K562 (cell line): ENCODE measurements around the gene CTSH. TPM values are rescaled to one million over a fixed set of nuclear protein-coding genes. Genes with fewer than 3 reads are reported as not detected.
A peak's percentile ranks its signal among the peaks of the same experiment; 100 is the strongest.

Source experiments
- ATAC-seq: fragments of 200-7000 bp; cut with Tn5 transposase; 3 replicates; pipeline ENCODE4 v1.9.1; 2020; ENCODE audit warnings: moderate library complexity
- BruUV-seq: library from RNA; stranded (reverse); fragments of 400-500 nt; replicated peaks from 2 replicates; lab custom pipeline; 2021; lab: Mats Ljungman, UMichigan
- CTCF ChIA-PET: fragments of 300-600 bp; formaldehyde crosslinking; extraction: SDS; loops from one replicate; lab custom pipeline; 2021; ENCODE audit warnings: low intra/inter-chr PET ratio; lab: Yijun Ruan, JAX
- POLR2A ChIA-PET: fragments of 300-600, 350-650 bp; sonication (Branson Sonifier 250); formaldehyde crosslinking; extraction: SDS; loops from one replicate; lab custom pipeline; 2021; ENCODE audit warnings: antibody characterized with exemption, inconsistent platforms; lab: Yijun Ruan, JAX
- DNase-seq, 4 experiments: peaks; one replicate each; pipeline versions ENCODE4 v3.0.0 to v3.0.0-alpha.2; 2011 to 2018; ENCODE audit warnings: low spot score in 3 of 4, mixed read lengths in 3 of 4; ENCODE audit errors: extremely low read depth in 1 of 4
- FAIRE-seq: peaks from 2 replicates; lab custom pipeline; 2011; peaks lifted over from hg19 to GRCh38; lab: Jason Lieb, UNC
- H2AFZ ChIP-seq: 2 replicates; pipeline ENCODE4 v1.6.0; 2011; ENCODE audit warnings: low read depth, low read length, control low read depth, inconsistent platforms
- H3K27ac ChIP-seq: fragments of 200-600 bp; 3 replicates; pipeline ENCODE4 v1.8.0; 2011; ENCODE audit warnings: low read depth, mild to moderate bottlenecking, control low read depth, inconsistent platforms, low read length, moderate library complexity, mixed read lengths; ENCODE audit errors: extremely low read depth
- H3K27me3 ChIP-seq, 2 experiments: fragments of 300-600 bp in 1 of 2; 2 replicates in 1 of 2; 3 replicates in 1 of 2; pipeline versions ENCODE4 v1.6.0 to v1.8.0; 2011; ENCODE audit warnings: inconsistent platforms in 2 of 2, low read length in 2 of 2, mild to moderate bottlenecking in 1 of 2, mixed read lengths in 1 of 2, moderate library complexity in 1 of 2; ENCODE audit not compliant: control insufficient read depth in 2 of 2, insufficient read depth in 2 of 2
- H3K36me3 ChIP-seq: fragments of 300-600 bp; 3 replicates; pipeline ENCODE4 v1.8.0; 2011; ENCODE audit warnings: mild to moderate bottlenecking, low read length, inconsistent platforms; ENCODE audit not compliant: control insufficient read depth, insufficient read depth
- H3K4me1 ChIP-seq, 2 experiments: fragments of 200-600 bp in 1 of 2; replicated peaks in 1 of 2; 2 replicates in 1 of 2; 3 replicates in 1 of 2; pipeline versions ENCODE4 v1.5.1 to v1.8.0; 2011; ENCODE audit warnings: inconsistent platforms in 2 of 2, low read length in 2 of 2, mild to moderate bottlenecking in 1 of 2, mixed read lengths in 1 of 2, moderate library complexity in 1 of 2; ENCODE audit not compliant: control insufficient read depth in 2 of 2, insufficient read depth in 2 of 2
- H3K4me2 ChIP-seq: 2 replicates; pipeline ENCODE4 v1.6.1; 2011; ENCODE audit warnings: low read length, control low read depth, inconsistent platforms, mixed read lengths; ENCODE audit not compliant: insufficient read depth
- H3K4me3 ChIP-seq: fragments of 200-600 bp; sonication (generic), shearing (Covaris generic); 2 replicates; pipeline ENCODE4 v1.5.1; 2016; ENCODE audit warnings: control low read depth, inconsistent platforms
- H3K79me2 ChIP-seq: fragments of 200-600 bp; 3 replicates; pipeline ENCODE4 v1.8.0; 2011; ENCODE audit warnings: low read length, inconsistent platforms; ENCODE audit not compliant: control insufficient read depth, insufficient read depth
- H3K9ac ChIP-seq, 2 experiments: 2 replicates each; pipeline versions ENCODE4 v1.6.0 to v1.6.1; 2011; ENCODE audit warnings: low read depth in 2 of 2, low read length in 2 of 2, control low read depth in 1 of 2, inconsistent platforms in 1 of 2, mild to moderate bottlenecking in 1 of 2, mixed read lengths in 1 of 2; ENCODE audit not compliant: insufficient read depth in 1 of 2
- H3K9me1 ChIP-seq: one replicate; pipeline ENCODE4 v1.6.0; 2011; ENCODE audit warnings: inconsistent platforms, mild to moderate bottlenecking, low read length, moderate library complexity; ENCODE audit not compliant: control insufficient read depth, insufficient read depth
- H3K9me3 ChIP-seq: replicated peaks from 2 replicates; pipeline ENCODE4 v1.5.1; 2011; ENCODE audit warnings: low read depth, low read length, inconsistent platforms; ENCODE audit not compliant: control insufficient read depth, insufficient read depth
- H4K20me1 ChIP-seq: replicated peaks from 2 replicates; pipeline ENCODE4 v1.6.1; 2011; ENCODE audit warnings: low read length, inconsistent platforms, mixed read lengths; ENCODE audit not compliant: control insufficient read depth, insufficient read depth
- ZNF175 ChIP-seq: fragments of 200-800 bp; sonication (Bioruptor generic); IDR thresholded peaks from 2 replicates; pipeline ENCODE4 v1.6.1; 2016; ENCODE audit warnings: low read depth, mild to moderate bottlenecking, missing genetic modification characterization, missing compliant biosample characterization
- WGBS: fragments of 100-300 bp; shearing (Covaris generic); methylation state at CpG from one replicate; pipeline ENCODE4 v1.1.6; 2016; ENCODE audit warnings: low coverage, mixed read lengths; ENCODE audit not compliant: insufficient coverage; ENCODE audit errors: missing lambda C conversion rate; 5-methylcytosine and 5-hydroxymethylcytosine counted together
- in situ Hi-C: fragments of 300-500 bp; cut with MboI; formaldehyde crosslinking; loops from 4 replicates; pipeline ENCODE4 v1.15.0; 2018; ENCODE audit warnings: inconsistent platforms, mixed read lengths
- intact Hi-C: fragments of 100-400 bp; cut with micrococcal nuclease; formaldehyde crosslinking; loops from 2 replicates; pipeline ENCODE4 v1.14.2; 2022
- polyA plus RNA-seq, 8 experiments: library from polyadenylated mRNA; depleted of rRNA in 4 of 8; stranded (reverse) in 5 of 8; unstranded in 3 of 8; fragments of >200 nt; fragmentation: Nextera tagmentation in 2 of 8; fragmentation: Illumina TruSeq in 1 of 8; extraction: Ambion mirVana in 2 of 8; extraction: Trizol in 1 of 8; gene quantifications; 2 replicates each; pipeline versions ENCODE4 v1.2.1 to v1.2.3, GENCODE V29; 2011 to 2014; ENCODE audit warnings: inconsistent platforms in 1 of 8, missing spikeins in 1 of 8
- total RNA-seq, 7 experiments: library from RNA; depleted of rRNA in 6 of 7; stranded (reverse); fragments of >200 nt in 6 of 7; fragmentation: Illumina TruSeq in 2 of 7; extraction: Trizol in 2 of 7; gene quantifications; 2 replicates each; pipeline versions ENCODE4 v1.2.1 to v1.2.3, GENCODE V29; 2011 to 2021; ENCODE audit warnings: low replicate concordance in 1 of 7
- TF ChIP-seq, protein P1 (sequence below), 2 experiments: fragments of 150-350 bp in 1 of 2; IDR thresholded peaks; 2 replicates each; pipeline ENCODE4 v1.6.1; 2012 to 2016; ENCODE audit warnings: low read depth in 2 of 2, low read length in 2 of 2, mild to moderate bottlenecking in 1 of 2, moderate library complexity in 1 of 2
- TF ChIP-seq, protein P2 (sequence below), 2 experiments: IDR thresholded peaks; 2 replicates each; pipeline ENCODE4 v1.6.1; 2011; ENCODE audit warnings: borderline replicate concordance in 1 of 2, control low read depth in 1 of 2, low read depth in 1 of 2, low read length in 1 of 2, mild to moderate bottlenecking in 1 of 2, mixed read lengths in 1 of 2, moderate library complexity in 1 of 2; ENCODE audit not compliant: insufficient read depth in 1 of 2, insufficient read length in 1 of 2, poor library complexity in 1 of 2, severe bottlenecking in 1 of 2; ENCODE audit errors: extremely low read depth in 1 of 2

The CTSH gene
- total and polyA plus RNA-seq, 9 of the 15 experiments (the other 6 are each of a cell fraction or from before 2014, with no cell fraction given): 15.0 to 462 (median 173) TPM

DNA sequence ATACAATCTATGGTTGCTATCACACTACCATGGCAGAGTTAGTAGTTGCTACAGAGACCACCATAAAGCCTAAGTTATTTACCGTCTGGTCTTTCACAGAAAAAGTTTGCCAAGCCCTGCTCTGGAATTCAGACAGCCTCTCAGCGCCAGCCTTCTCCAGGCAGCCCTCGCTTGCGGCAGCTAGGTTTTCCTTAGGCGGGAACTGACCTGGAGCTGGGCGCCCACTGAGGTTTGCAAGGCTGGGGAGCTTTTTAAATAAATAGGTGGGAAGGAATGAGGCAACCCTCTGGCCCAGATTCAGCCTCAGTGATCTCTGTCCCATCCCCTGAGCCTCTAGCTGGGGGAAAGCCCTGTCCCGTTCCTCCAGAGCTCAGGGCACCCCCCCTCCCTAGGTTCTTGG lies 1.2 kb downstream of the CTSH start:
- TF ChIP-seq, protein P1, sequence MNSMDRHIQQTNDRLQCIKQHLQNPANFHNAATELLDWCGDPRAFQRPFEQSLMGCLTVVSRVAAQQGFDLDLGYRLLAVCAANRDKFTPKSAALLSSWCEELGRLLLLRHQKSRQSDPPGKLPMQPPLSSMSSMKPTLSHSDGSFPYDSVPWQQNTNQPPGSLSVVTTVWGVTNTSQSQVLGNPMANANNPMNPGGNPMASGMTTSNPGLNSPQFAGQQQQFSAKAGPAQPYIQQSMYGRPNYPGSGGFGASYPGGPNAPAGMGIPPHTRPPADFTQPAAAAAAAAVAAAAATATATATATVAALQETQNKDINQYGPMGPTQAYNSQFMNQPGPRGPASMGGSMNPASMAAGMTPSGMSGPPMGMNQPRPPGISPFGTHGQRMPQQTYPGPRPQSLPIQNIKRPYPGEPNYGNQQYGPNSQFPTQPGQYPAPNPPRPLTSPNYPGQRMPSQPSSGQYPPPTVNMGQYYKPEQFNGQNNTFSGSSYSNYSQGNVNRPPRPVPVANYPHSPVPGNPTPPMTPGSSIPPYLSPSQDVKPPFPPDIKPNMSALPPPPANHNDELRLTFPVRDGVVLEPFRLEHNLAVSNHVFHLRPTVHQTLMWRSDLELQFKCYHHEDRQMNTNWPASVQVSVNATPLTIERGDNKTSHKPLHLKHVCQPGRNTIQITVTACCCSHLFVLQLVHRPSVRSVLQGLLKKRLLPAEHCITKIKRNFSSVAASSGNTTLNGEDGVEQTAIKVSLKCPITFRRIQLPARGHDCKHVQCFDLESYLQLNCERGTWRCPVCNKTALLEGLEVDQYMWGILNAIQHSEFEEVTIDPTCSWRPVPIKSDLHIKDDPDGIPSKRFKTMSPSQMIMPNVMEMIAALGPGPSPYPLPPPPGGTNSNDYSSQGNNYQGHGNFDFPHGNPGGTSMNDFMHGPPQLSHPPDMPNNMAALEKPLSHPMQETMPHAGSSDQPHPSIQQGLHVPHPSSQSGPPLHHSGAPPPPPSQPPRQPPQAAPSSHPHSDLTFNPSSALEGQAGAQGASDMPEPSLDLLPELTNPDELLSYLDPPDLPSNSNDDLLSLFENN (IDR thresholded peaks at IDR 0.05; ENCODE audit: low read depth in 2 of 2, low read length in 2 of 2): 0 out of 4 replicates have a peak, but pooled peaks of 1 of the 2 experiments have one; percentile 25
- TF ChIP-seq ZNF175 (CRISPR knock-in tag): no peak
- TF ChIP-seq, protein P2, sequence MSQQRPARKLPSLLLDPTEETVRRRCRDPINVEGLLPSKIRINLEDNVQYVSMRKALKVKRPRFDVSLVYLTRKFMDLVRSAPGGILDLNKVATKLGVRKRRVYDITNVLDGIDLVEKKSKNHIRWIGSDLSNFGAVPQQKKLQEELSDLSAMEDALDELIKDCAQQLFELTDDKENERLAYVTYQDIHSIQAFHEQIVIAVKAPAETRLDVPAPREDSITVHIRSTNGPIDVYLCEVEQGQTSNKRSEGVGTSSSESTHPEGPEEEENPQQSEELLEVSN (IDR thresholded peaks at IDR 0.05; ENCODE audit: borderline replicate concordance in 1 of 2, extremely low read depth in 1 of 2, insufficient read depth in 1 of 2, insufficient read length in 1 of 2, low read depth in 1 of 2, low read length in 1 of 2, poor library complexity in 1 of 2, severe bottlenecking in 1 of 2): peak in 1 of 2 experiments; percentile 39
- ChIA-PET POLR2A (interaction anchor here (0.7 to 2.4 kb wide), 5 partner anchors 8 to 897 kb away, joined by 3 to 10 read pairs (median 3); no protein-coding TSS in a partner anchor), CTCF (no interaction called here)
- Histone ChIP-seq H3K79me2 (peaks cover 40% of the 10 kb centered on the region), H3K4me2 (peak overlapping the region; percentile 92), H3K27me3 (no peaks in the 10 kb centered on the region), H2AFZ (peak overlapping the region; percentile 94; the same call in 1 of the 2 replicates), H3K4me1 (peaks cover 21 to 22% of the 10 kb centered on the region in 2 experiments), H3K9ac (peak overlapping the region; percentile 73 to 95), H3K9me3 (no peaks in the 10 kb centered on the region), H4K20me1 (no peaks in the 10 kb centered on the region), H3K9me1 (no peaks in the 10 kb centered on the region), H3K4me3 (peak overlapping the region; percentile 87), H3K36me3 (peaks cover 8% of the 10 kb centered on the region; the same call in 1 of the 3 replicates), H3K27ac (peak overlapping the region; percentile 78; the same call in 1 of the 3 replicates)
- WGBS: 17% methylated on average over 7 of the region's 7 CpGs
- in situ Hi-C loops (no loop called here), intact Hi-C loops (no loop called here)
- FAIRE-seq: peak; percentile 6
- ATAC-seq: peak; percentile 21
- no TSS peak for BruUV-seq
- peak in 1 of 4 experiments; percentile 20 for DNase-seq
